K562 (cell line): ENCODE results near the gene FKBP8. TPM values are rescaled to one million over a fixed set of nuclear protein-coding genes. Genes with fewer than 3 reads are reported as not detected.

Experiments used
- FOXM1 ChIP-seq, 2 experiments: fragments of 450-650 bp in 1 of 2; sonication (generic) in 1 of 2; formaldehyde crosslinking in 1 of 2; IDR thresholded peaks; 2 replicates each; pipeline versions ENCODE4 v1.6.1 to v1.9.0; 2017 to 2022; ENCODE audit warnings: low read depth in 2 of 2, mild to moderate bottlenecking in 2 of 2, missing genetic modification reagents in 1 of 2, moderate library complexity in 1 of 2
- KLF1 ChIP-seq: fragments of 450-650 bp; IDR thresholded peaks from 2 replicates; pipeline ENCODE4 v1.6.1; 2016; ENCODE audit warnings: missing genetic modification characterization, missing compliant biosample characterization
- MCM3 ChIP-seq: fragments of 450-650 bp; IDR thresholded peaks from 2 replicates; pipeline ENCODE4 v1.6.1; 2016
- MYBL2 ChIP-seq, 2 experiments: fragments of 450-650 bp in 1 of 2; sonication (generic) in 1 of 2; formaldehyde crosslinking in 1 of 2; IDR thresholded peaks; 2 replicates each; pipeline versions ENCODE4 v1.6.1 to v1.8.1; 2017 to 2022; ENCODE audit warnings: borderline replicate concordance in 1 of 2, inconsistent platforms in 1 of 2, low read depth in 1 of 2, mild to moderate bottlenecking in 1 of 2, missing genetic modification reagents in 1 of 2, moderate library complexity in 1 of 2
- MYC ChIP-seq, 2 experiments: fragments of 250-450 bp in 1 of 2; sonication (Bioruptor Pico) in 1 of 2; IDR thresholded peaks; 2 replicates each; pipeline versions ENCODE4 v1.5.1 to v1.6.1; 2012 to 2021; ENCODE audit warnings: low read depth in 2 of 2, borderline replicate concordance in 1 of 2, improper control_type of control experiment in 1 of 2, low read length in 1 of 2, mild to moderate bottlenecking in 1 of 2, moderate library complexity in 1 of 2
- NR2C1 ChIP-seq, 2 experiments: fragments of 450-650 bp; IDR thresholded peaks; 2 replicates each; pipeline ENCODE4 v1.6.1; 2017; ENCODE audit warnings: mild to moderate bottlenecking in 2 of 2, antibody characterized with exemption in 1 of 2, inconsistent platforms in 1 of 2, missing compliant biosample characterization in 1 of 2, missing genetic modification characterization in 1 of 2
- PHF8 ChIP-seq: fragments of 200-600 bp; sonication (generic); IDR thresholded peaks from 2 replicates; pipeline ENCODE4 v1.6.1; 2012; ENCODE audit warnings: mixed run types, mild to moderate bottlenecking, inconsistent platforms, low read length, moderate library complexity, borderline replicate concordance
- SP1 ChIP-seq: sonication (generic); formaldehyde crosslinking; IDR thresholded peaks from 2 replicates; pipeline ENCODE4 v1.8.1; 2022; ENCODE audit warnings: mild to moderate bottlenecking, missing genetic modification reagents
- STAT5A ChIP-seq: IDR thresholded peaks from 2 replicates; pipeline ENCODE4 v1.6.1; 2012; ENCODE audit warnings: low read length, inconsistent platforms, borderline replicate concordance
- ZBTB33 ChIP-seq: sonication (generic); formaldehyde crosslinking; IDR thresholded peaks from 2 replicates; pipeline ENCODE4 v1.8.1; 2023; ENCODE audit warnings: mild to moderate bottlenecking, missing genetic modification reagents
- ZNF407 ChIP-seq: fragments of 450-650 bp; IDR thresholded peaks from 2 replicates; pipeline ENCODE4 v1.6.1; 2016; ENCODE audit warnings: low read depth
- polyA plus RNA-seq, 8 experiments: library from polyadenylated mRNA; depleted of rRNA in 4 of 8; stranded (reverse) in 5 of 8; unstranded in 3 of 8; fragments of >200 nt; fragmentation: Nextera tagmentation in 2 of 8; fragmentation: Illumina TruSeq in 1 of 8; extraction: Ambion mirVana in 2 of 8; extraction: Trizol in 1 of 8; gene quantifications; 2 replicates each; pipeline versions ENCODE4 v1.2.1 to v1.2.3, GENCODE V29; 2011 to 2014; ENCODE audit warnings: inconsistent platforms in 1 of 8, missing spikeins in 1 of 8
- total RNA-seq, 7 experiments: library from RNA; depleted of rRNA in 6 of 7; stranded (reverse); fragments of >200 nt in 6 of 7; fragmentation: Illumina TruSeq in 2 of 7; extraction: Trizol in 2 of 7; gene quantifications; 2 replicates each; pipeline versions ENCODE4 v1.2.1 to v1.2.3, GENCODE V29; 2011 to 2021; ENCODE audit warnings: low replicate concordance in 1 of 7
- TF ChIP-seq, protein P1 (sequence below): sonication (generic); formaldehyde crosslinking; IDR thresholded peaks from 2 replicates; pipeline ENCODE4 v1.8.0; 2022; ENCODE audit warnings: missing genetic modification reagents, mild to moderate bottlenecking, borderline replicate concordance
- TF ChIP-seq, protein P2 (sequence below), 2 experiments: fragments of 450-650 bp in 1 of 2; sonication (generic) in 1 of 2; formaldehyde crosslinking; conservative IDR thresholded peaks; 2 replicates each; pipeline versions ENCODE4 v1.4.0 to v1.8.1; 2020 to 2022; ENCODE audit warnings: mild to moderate bottlenecking in 1 of 2, missing genetic modification reagents in 1 of 2

Gene FKBP8
- total and polyA plus RNA-seq, 9 of the 15 experiments (the other 6 are each of a cell fraction or from before 2014, with no cell fraction given) = 0.46 to 236 (median 104) TPM

GRCh38 chr19:18543814-18544475, 572 bp upstream of the FKBP8 start (continued):
- TF ChIP-seq PHF8 = peak; percentile 33; the same call in 1 of the 2 replicates
- TF ChIP-seq FOXM1 (IDR thresholded peaks at IDR 0.05; ENCODE audit: low read depth) = peak; percentile 90
- no peak for TF ChIP-seq FOXM1 (CRISPR knock-in tag; IDR thresholded peaks at IDR 0.05; ENCODE audit: low read depth)
- TF ChIP-seq MCM3 = no peak
- 0 out of 2 replicates have a peak, but pooled peaks have one; percentile 35 for TF ChIP-seq NR2C1 (IDR thresholded peaks at IDR 0.05)
- 0 out of 2 replicates have a peak, but pooled peaks have one; percentile 58 for TF ChIP-seq NR2C1 (tag; IDR thresholded peaks at IDR 0.05)
- TF ChIP-seq MYBL2 (IDR thresholded peaks at IDR 0.05; ENCODE audit: low read depth) = no peak
- no peak for TF ChIP-seq MYBL2 (CRISPR knock-in tag; IDR thresholded peaks at IDR 0.05; ENCODE audit: borderline replicate concordance)
- peak; percentile 56; the same call in 1 of the 2 replicates for TF ChIP-seq ZBTB33 (CRISPR knock-in tag)
- peak; percentile 96 for TF ChIP-seq STAT5A
- TF ChIP-seq, protein P1, sequence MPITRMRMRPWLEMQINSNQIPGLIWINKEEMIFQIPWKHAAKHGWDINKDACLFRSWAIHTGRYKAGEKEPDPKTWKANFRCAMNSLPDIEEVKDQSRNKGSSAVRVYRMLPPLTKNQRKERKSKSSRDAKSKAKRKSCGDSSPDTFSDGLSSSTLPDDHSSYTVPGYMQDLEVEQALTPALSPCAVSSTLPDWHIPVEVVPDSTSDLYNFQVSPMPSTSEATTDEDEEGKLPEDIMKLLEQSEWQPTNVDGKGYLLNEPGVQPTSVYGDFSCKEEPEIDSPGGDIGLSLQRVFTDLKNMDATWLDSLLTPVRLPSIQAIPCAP (CRISPR knock-in tag) = no peak
- TF ChIP-seq MYC (IDR thresholded peaks at IDR 0.05; ENCODE audit: low read depth, low read length) = peak; percentile 82
- TF ChIP-seq MYC (CRISPR knock-in tag; IDR thresholded peaks at IDR 0.05; ENCODE audit: borderline replicate concordance, low read depth) = no peak
- TF ChIP-seq KLF1 (tag) = no peak
- no peak for TF ChIP-seq ZNF407
- TF ChIP-seq SP1 (CRISPR knock-in tag) = peak; percentile 90; the same call in 1 of the 2 replicates
- TF ChIP-seq, protein P2, sequence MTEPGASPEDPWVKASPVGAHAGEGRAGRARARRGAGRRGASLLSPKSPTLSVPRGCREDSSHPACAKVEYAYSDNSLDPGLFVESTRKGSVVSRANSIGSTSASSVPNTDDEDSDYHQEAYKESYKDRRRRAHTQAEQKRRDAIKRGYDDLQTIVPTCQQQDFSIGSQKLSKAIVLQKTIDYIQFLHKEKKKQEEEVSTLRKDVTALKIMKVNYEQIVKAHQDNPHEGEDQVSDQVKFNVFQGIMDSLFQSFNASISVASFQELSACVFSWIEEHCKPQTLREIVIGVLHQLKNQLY (CRISPR knock-in tag; conservative IDR thresholded peaks at IDR 0.05) = no peak
